H54 (cell line): Measurements from ENCODE around the gene TRIB2.

Experiments
- DNase-seq: peaks from one replicate; pipeline ENCODE4 v3.0.0; 2011; ENCODE audit warnings: low spot score, mixed read lengths; ENCODE audit not compliant: insufficient read length
- FAIRE-seq: peaks from 3 replicates; lab custom pipeline; 2011; peaks lifted over from hg19 to GRCh38; lab: Jason Lieb, UNC
- POLR2A ChIP-seq: IDR thresholded peaks from 2 replicates; pipeline ENCODE4 v1.6.1; 2011; ENCODE audit warnings: low read depth, mild to moderate bottlenecking, low read length

The TRIB2 gene

GRCh38 chr2:12778811-12779579, 62.3 kb downstream of the TRIB2 start:
- FAIRE-seq: no peak
- DNase-seq: no peak
- no peak for TF ChIP-seq POLR2A

- FAIRE-seq: no peak
- no peak for DNase-seq
- no peak for TF ChIP-seq POLR2A
These were observed 64.6 kb downstream of the TRIB2 start for GRCh38 chr2:12781329-12781728.

GRCh38 chr2:12787891-12788801, 71.4 kb downstream of the TRIB2 start:
- DNase-seq (no peak), FAIRE-seq (no peak)

GRCh38 chr2:12791906-12792305, 75.2 kb downstream of the TRIB2 start:
- FAIRE-seq (no peak), DNase-seq (no peak)
- TF ChIP-seq POLR2A: no peak

More at GRCh38 chr2:12787891-12788801, 71.4 kb downstream of the TRIB2 start:
- TF ChIP-seq POLR2A: no peak
